DOHH2 (cell line): ENCODE measurements around the gene CRYGN.

Experiments
- H3F3A ChIP-seq: fragments of 200-600 bp; sonication (generic), shearing (Covaris generic); 2 replicates; pipeline ENCODE4 v1.6.0; 2016; ENCODE audit warnings: antibody characterized with exemption, mild to moderate bottlenecking; ENCODE audit not compliant: control insufficient read depth, insufficient read depth
- H3K27ac ChIP-seq: fragments of 200-600 bp; sonication (generic); 2 replicates; pipeline ENCODE4 v1.5.1; 2014; ENCODE audit warnings: low read depth, mild to moderate bottlenecking, low read length, moderate library complexity
- H3K27me3 ChIP-seq: fragments of 200-600 bp; sonication (generic); 2 replicates; pipeline ENCODE4 v1.6.1; 2014; ENCODE audit warnings: mild to moderate bottlenecking, low read length, mixed read lengths; ENCODE audit not compliant: control insufficient read depth
- H3K36me3 ChIP-seq: fragments of 200-600 bp; sonication (generic); 2 replicates; pipeline ENCODE4 v1.6.1; 2014; ENCODE audit warnings: mild to moderate bottlenecking, low read length, moderate library complexity, mixed read lengths; ENCODE audit not compliant: control insufficient read depth
- H3K4me1 ChIP-seq: fragments of 200-600 bp; sonication (generic); 2 replicates; pipeline ENCODE4 v1.6.1; 2014; ENCODE audit warnings: mild to moderate bottlenecking, low read length, mixed read lengths; ENCODE audit not compliant: control insufficient read depth
- H3K4me2 ChIP-seq: fragments of 200-600 bp; sonication (generic); 2 replicates; pipeline ENCODE4 v1.6.0; 2014; ENCODE audit warnings: mild to moderate bottlenecking, low read length, moderate library complexity
- H3K4me3 ChIP-seq: fragments of 200-600 bp; sonication (generic); 2 replicates; pipeline ENCODE4 v1.5.1; 2014; ENCODE audit warnings: mild to moderate bottlenecking, low read length, mixed read lengths
- H3K79me2 ChIP-seq: fragments of 200-600 bp; sonication (generic); 2 replicates; pipeline ENCODE4 v1.6.1; 2014; ENCODE audit warnings: mild to moderate bottlenecking, low read length, mixed read lengths; ENCODE audit not compliant: control insufficient read depth
- H3K9me2 ChIP-seq: fragments of 200-600 bp; sonication (generic); replicated peaks from 2 replicates; pipeline ENCODE4 v1.6.1; 2014; ENCODE audit warnings: mild to moderate bottlenecking, low read length, mixed read lengths; ENCODE audit not compliant: control insufficient read depth
- H3K9me3 ChIP-seq: fragments of 200-600 bp; sonication (generic); 2 replicates; pipeline ENCODE4 v1.6.1; 2014; ENCODE audit warnings: antibody characterized with exemption, low read length, mixed read lengths; ENCODE audit not compliant: control insufficient read depth, insufficient read depth
- H4K20me1 ChIP-seq: fragments of 200-600 bp; sonication (generic); 2 replicates; pipeline ENCODE4 v1.6.0; 2014; ENCODE audit warnings: low read depth, mild to moderate bottlenecking, antibody characterized with exemption, low read length, moderate library complexity; ENCODE audit not compliant: control insufficient read depth, insufficient read depth
- EZH2phosphoT487 ChIP-seq: fragments of 200-600 bp; sonication (generic); IDR thresholded peaks from 2 replicates; pipeline ENCODE4 v1.6.1; 2017; ENCODE audit warnings: borderline replicate concordance, mild to moderate bottlenecking, antibody characterized with exemption, low read length, moderate library complexity, mixed read lengths
- TF ChIP-seq, protein P1 (sequence below): fragments of 200-600 bp; sonication (generic); IDR thresholded peaks from one replicate; pipeline ENCODE4 v1.5.1; 2014; ENCODE audit warnings: antibody characterized with exemption, mild to moderate bottlenecking, low read depth, low read length; ENCODE audit not compliant: poor library complexity, severe bottlenecking

CRYGN gene

DNA sequence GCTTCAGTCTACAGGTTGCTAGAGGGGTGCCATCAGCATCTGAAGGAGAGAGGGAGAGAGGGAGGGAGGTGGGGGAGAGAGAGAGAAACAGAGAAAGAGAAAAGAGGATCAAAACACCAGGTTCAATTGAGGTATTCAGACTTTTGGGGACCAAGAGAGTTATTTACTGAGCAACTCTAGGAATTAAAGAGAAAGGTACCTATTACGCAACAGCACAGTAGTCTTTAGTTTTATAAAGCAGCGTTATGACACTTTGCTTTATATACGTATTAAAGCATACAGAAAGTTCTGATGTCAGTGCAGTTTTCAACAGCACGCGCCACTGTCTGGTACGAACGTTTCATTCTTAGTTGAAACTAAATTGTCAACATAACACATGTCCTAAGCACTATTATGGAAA, 37.9 kb upstream of the CRYGN start:
- Histone ChIP-seq H4K20me1 (peaks cover 25% of the 10 kb centered on the region; the same call in 1 of the 2 replicates), H3K4me3 (no peak overlapping the region), H3K4me1 (peaks cover 16% of the 10 kb centered on the region), H3K9me2 (no peaks in the 10 kb centered on the region), H3K4me2 (no peak overlapping the region), H3K27me3 (no peaks in the 10 kb centered on the region), H3F3A (peaks cover 2% of the 10 kb centered on the region; the same call in 1 of the 2 replicates), H3K36me3 (peaks cover 78% of the 10 kb centered on the region), H3K79me2 (peaks cover 81% of the 10 kb centered on the region), H3K9me3 (no peaks in the 10 kb centered on the region), H3K27ac (no peak overlapping the region)
- no peak for TF ChIP-seq EZH2phosphoT487
- TF ChIP-seq, protein P1, sequence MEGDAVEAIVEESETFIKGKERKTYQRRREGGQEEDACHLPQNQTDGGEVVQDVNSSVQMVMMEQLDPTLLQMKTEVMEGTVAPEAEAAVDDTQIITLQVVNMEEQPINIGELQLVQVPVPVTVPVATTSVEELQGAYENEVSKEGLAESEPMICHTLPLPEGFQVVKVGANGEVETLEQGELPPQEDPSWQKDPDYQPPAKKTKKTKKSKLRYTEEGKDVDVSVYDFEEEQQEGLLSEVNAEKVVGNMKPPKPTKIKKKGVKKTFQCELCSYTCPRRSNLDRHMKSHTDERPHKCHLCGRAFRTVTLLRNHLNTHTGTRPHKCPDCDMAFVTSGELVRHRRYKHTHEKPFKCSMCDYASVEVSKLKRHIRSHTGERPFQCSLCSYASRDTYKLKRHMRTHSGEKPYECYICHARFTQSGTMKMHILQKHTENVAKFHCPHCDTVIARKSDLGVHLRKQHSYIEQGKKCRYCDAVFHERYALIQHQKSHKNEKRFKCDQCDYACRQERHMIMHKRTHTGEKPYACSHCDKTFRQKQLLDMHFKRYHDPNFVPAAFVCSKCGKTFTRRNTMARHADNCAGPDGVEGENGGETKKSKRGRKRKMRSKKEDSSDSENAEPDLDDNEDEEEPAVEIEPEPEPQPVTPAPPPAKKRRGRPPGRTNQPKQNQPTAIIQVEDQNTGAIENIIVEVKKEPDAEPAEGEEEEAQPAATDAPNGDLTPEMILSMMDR: no peak

DNA sequence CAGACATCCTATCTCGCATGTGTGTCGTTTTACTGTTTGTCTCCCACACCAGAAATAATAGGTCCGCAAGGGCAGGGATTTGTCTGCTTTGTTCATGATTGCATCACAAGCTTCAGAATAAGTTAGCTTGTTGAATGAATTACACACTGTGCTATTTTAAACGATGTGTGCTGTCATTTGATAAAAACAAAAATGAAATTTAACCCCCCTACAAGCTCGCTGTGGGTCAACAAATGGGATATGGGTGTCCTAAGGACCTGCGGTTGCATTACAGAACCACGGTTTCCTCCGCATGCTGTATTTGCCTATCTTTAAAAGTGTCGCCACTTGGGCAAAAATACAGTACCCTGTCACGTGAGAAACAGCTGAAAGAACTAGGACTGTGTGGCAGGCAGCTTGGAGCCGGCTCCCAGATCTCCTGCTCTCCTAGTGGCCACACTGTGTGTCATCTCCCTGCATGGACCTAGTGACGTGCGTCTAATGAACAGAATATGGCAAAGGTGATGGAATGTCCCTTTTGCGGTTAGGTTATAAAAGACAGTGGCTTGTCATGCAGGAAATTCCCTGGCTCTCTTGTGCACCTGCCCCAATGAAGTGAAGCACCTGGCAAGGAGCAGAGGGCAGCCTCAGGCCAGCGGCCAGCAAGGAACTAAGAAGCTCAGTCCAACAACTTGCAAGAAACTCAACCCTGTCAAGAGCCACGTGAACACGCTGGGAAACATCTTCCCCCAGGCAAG, 32.9 kb upstream of the CRYGN start:
- peak overlapping the region; percentile 5; the same call in 1 of the 2 replicates for H3K4me3 ChIP-seq
- H4K20me1 ChIP-seq: peaks cover 30% of the 10 kb centered on the region
- H3K27me3 ChIP-seq: no peaks in the 10 kb centered on the region
- TF ChIP-seq, protein P1: no peak
- TF ChIP-seq EZH2phosphoT487: no peak
- H3F3A ChIP-seq: no peaks in the 10 kb centered on the region
- H3K4me1 ChIP-seq: peaks cover 34% of the 10 kb centered on the region
- H3K79me2 ChIP-seq: peaks cover 47% of the 10 kb centered on the region
- no peak overlapping the region for H3K27ac ChIP-seq
- H3K9me2 ChIP-seq: no peaks in the 10 kb centered on the region
- peaks cover 92% of the 10 kb centered on the region for H3K36me3 ChIP-seq
- no peaks in the 10 kb centered on the region for H3K9me3 ChIP-seq
- peak overlapping the region; percentile 33 for H3K4me2 ChIP-seq

DNA sequence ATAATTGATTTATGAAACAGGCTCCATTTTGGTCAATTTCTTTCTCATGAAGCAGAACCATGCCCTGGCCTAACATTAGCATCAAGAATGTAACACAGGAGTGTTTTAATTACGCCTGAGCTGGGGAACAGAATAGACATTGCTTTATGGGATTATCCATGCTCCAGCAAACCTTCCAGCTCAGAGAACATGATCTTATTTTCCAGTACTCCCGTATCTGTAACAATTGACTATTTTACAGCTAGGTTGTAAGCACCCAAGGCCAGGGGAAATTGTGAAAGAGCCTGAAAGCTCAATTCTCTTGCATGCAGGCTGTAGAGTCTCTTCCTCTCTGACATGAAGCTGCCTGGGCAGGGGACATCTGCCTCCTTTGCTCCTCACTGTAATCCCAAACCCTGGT, 30.8 kb upstream of the CRYGN start:
- no peak overlapping the region for H3K4me2 ChIP-seq

More for the DNA sequence above, 30.8 kb upstream of the CRYGN start:
- Histone ChIP-seq H3K79me2 (peaks cover 28% of the 10 kb centered on the region), H3K9me2 (no peaks in the 10 kb centered on the region), H3K27me3 (no peaks in the 10 kb centered on the region), H3K4me3 (no peak overlapping the region), H3K36me3 (peaks cover 89% of the 10 kb centered on the region), H3K4me1 (peaks cover 34% of the 10 kb centered on the region), H3F3A (no peaks in the 10 kb centered on the region), H3K9me3 (no peaks in the 10 kb centered on the region), H4K20me1 (peaks cover 20% of the 10 kb centered on the region), H3K27ac (no peak overlapping the region)
- TF ChIP-seq EZH2phosphoT487: no peak
- TF ChIP-seq, protein P1: no peak
